Measurements from ENCODE around the gene EFCAB7.

DNA sequence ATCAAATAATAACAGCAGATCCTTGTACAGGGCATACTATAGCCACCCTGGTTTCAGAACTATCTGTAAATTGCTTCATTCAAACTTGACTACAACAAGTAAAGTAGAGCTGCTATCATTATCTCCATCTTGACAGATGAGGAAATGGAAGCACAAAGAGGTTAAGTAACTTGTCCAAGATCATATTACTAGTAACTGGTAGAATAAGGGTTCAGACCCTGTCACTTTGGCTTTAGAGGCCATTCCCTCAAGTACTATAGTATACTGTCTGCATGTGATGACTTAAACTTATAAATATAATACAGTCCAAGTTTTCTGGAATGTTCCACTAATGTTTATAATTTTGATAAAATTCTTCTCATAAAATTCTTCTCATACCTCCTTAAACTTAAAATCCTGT lies 94.7 kb downstream of the EFCAB7 start:
- no peak for TF ChIP-seq POLR2A (IDR thresholded peaks at IDR 0.05)
- TF ChIP-seq CTCF (IDR thresholded peaks at IDR 0.05): no peak
